Thoracic aorta (tissue), 2 donors: ENCODE data around the gene P2RX7. TPM values are rescaled to one million over a fixed set of nuclear protein-coding genes. Genes with fewer than 3 reads are reported as not detected.

Experiments
- ATAC-seq: fragments of 150-250 bp; one replicate; pipeline ENCODE4 v1.8.0; 2017; ENCODE audit warnings: low read depth; ENCODE audit not compliant: insufficient number of reproducible peaks, low FRiP score
- DNase-seq: peaks from one replicate; pipeline ENCODE4 v3.0.0-alpha.2; 2020; ENCODE audit warnings: low spot score
- H3K27ac ChIP-seq, 2 donors: fragments of 200-600 bp; sonication (generic); 1 replicate in 1 of 2; 2 replicates in 1 of 2; pipeline ENCODE4 v1.5.1; 2016; ENCODE audit warnings: mild to moderate bottlenecking in 2 of 2, moderate library complexity in 2 of 2
- H3K27me3 ChIP-seq: fragments of 200-600 bp; sonication (generic); replicated peaks from 2 replicates; pipeline ENCODE4 v1.6.0; 2016; ENCODE audit warnings: mild to moderate bottlenecking; ENCODE audit not compliant: insufficient read depth
- H3K36me3 ChIP-seq: fragments of 200-600 bp; sonication (generic); one replicate; pipeline ENCODE4 v1.5.1; 2016
- H3K4me1 ChIP-seq, 2 donors: fragments of 200-600 bp; sonication (generic); 1 replicate in 1 of 2; 2 replicates in 1 of 2; pipeline versions ENCODE4 v1.5.1 to v1.6.0; 2016; ENCODE audit warnings: low read depth in 2 of 2, mild to moderate bottlenecking in 1 of 2; ENCODE audit not compliant: control insufficient read depth in 1 of 2
- H3K4me3 ChIP-seq: fragments of 200-600 bp; sonication (generic); 2 replicates; pipeline ENCODE4 v1.5.1; 2016; ENCODE audit warnings: mild to moderate bottlenecking
- H3K9me3 ChIP-seq: fragments of 200-600 bp; sonication (generic); 2 replicates; pipeline ENCODE4 v1.5.1; 2016
- total RNA-seq, 2 donors: library from RNA; depleted of rRNA; stranded (reverse); fragments of >200 nt; gene quantifications; one replicate each; pipeline versions ENCODE4 v1.1.0 to v1.2.3, GENCODE V29; 2016
- TF ChIP-seq, protein P1 (sequence below): fragments of 200-600 bp; sonication (generic); IDR thresholded peaks from one replicate; pipeline ENCODE4 v1.5.1; 2019; ENCODE audit warnings: antibody characterized with exemption

P2RX7 gene
- total RNA-seq, 2 donors from 2014 or later: 3.2 to 4.0 TPM

- TF ChIP-seq, protein P1, sequence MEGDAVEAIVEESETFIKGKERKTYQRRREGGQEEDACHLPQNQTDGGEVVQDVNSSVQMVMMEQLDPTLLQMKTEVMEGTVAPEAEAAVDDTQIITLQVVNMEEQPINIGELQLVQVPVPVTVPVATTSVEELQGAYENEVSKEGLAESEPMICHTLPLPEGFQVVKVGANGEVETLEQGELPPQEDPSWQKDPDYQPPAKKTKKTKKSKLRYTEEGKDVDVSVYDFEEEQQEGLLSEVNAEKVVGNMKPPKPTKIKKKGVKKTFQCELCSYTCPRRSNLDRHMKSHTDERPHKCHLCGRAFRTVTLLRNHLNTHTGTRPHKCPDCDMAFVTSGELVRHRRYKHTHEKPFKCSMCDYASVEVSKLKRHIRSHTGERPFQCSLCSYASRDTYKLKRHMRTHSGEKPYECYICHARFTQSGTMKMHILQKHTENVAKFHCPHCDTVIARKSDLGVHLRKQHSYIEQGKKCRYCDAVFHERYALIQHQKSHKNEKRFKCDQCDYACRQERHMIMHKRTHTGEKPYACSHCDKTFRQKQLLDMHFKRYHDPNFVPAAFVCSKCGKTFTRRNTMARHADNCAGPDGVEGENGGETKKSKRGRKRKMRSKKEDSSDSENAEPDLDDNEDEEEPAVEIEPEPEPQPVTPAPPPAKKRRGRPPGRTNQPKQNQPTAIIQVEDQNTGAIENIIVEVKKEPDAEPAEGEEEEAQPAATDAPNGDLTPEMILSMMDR: no peak
- ATAC-seq (no peak), DNase-seq (no peak)
- peaks cover 25% of the 10 kb centered on the region for H3K36me3 ChIP-seq
- H3K4me1 ChIP-seq: peaks cover 0 to 3% of the 10 kb centered on the region in 2 donors
- H3K27ac ChIP-seq: no peak overlapping the region
- no peak overlapping the region for H3K4me3 ChIP-seq
- H3K27me3 ChIP-seq: no peaks in the 10 kb centered on the region
- H3K9me3 ChIP-seq: no peaks in the 10 kb centered on the region
Observed at GRCh38 chr12:121232977-121233627, 100.4 kb downstream of the P2RX7 start.

GRCh38 chr12:121233628-121234020, 100.9 kb downstream of the P2RX7 start:
- peaks cover 0 to 3% of the 10 kb centered on the region in 2 donors for H3K4me1 ChIP-seq
- no peak overlapping the region for H3K4me3 ChIP-seq
- no peaks in the 10 kb centered on the region for H3K27me3 ChIP-seq
- no peak overlapping the region for H3K27ac ChIP-seq
- DNase-seq: no peak
- H3K9me3 ChIP-seq: no peaks in the 10 kb centered on the region
- no peak for ATAC-seq
- TF ChIP-seq, protein P1: no peak
- peaks cover 24% of the 10 kb centered on the region for H3K36me3 ChIP-seq

GRCh38 chr12:121236776-121237175, 104.1 kb downstream of the P2RX7 start:
- TF ChIP-seq, protein P1: no peak
- no peak for DNase-seq
- Histone ChIP-seq H3K27me3 (no peaks in the 10 kb centered on the region), H3K27ac (no peak overlapping the region), H3K4me3 (no peak overlapping the region), H3K36me3 (peaks cover 15% of the 10 kb centered on the region), H3K4me1 (peaks cover 8 to 18% of the 10 kb centered on the region in 2 donors), H3K9me3 (no peaks in the 10 kb centered on the region)
- no peak for ATAC-seq

DNA sequence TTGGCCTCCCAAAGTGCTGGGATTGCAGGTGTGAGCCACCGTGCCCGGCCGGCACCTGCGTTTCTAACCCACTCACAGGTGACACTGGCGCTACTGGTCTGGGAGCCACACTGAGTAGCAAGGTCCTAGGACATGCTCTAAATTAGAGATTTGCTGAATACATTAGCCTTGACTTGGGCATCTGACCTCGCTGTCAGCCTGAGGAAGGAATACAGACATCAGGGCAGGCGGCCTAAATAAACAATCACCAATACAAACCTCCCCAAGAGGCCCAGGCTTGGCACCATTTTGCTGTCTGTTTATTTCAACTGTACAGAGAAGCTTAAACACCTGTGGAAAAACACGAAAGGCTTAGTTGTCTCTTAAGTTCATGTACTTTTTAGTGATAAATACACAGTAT, 104.7 kb downstream of the P2RX7 start:
- H3K9me3 ChIP-seq: no peaks in the 10 kb centered on the region
- H3K4me3 ChIP-seq: no peak overlapping the region
- H3K36me3 ChIP-seq: peaks cover 10% of the 10 kb centered on the region
- H3K27me3 ChIP-seq: no peaks in the 10 kb centered on the region
- peaks cover 8 to 18% of the 10 kb centered on the region in 2 donors for H3K4me1 ChIP-seq
- no peak overlapping the region for H3K27ac ChIP-seq
- no peak for ATAC-seq
- no peak for DNase-seq
- TF ChIP-seq, protein P1: no peak

Other genes starting within 250 kb of the P2RX7 start
- gene SPPL3, start 228.5 kb upstream of the P2RX7 start, total RNA-seq: 10 to 100 TPM; 23.7 to 24.8 TPM
- gene HNF1A, start 154.3 kb upstream of the P2RX7 start, total RNA-seq: under 1 TPM in 1 of 2 donors, not detected in 1; 0.49 TPM
- 10 to 100 TPM; 12.3 to 12.7 TPM for gene C12orf43, start 116.4 kb upstream of the P2RX7 start, total RNA-seq
- gene OASL, start 93.6 kb upstream of the P2RX7 start, total RNA-seq: 1 to 10 TPM; 1.1 to 3.1 TPM
- gene P2RX4, start 77.3 kb downstream of the P2RX7 start, total RNA-seq: 10 to 100 TPM; 42.3 to 50.4 TPM
- gene CAMKK2, start 163.8 kb downstream of the P2RX7 start, total RNA-seq: 10 to 100 TPM; 41.8 to 49.9 TPM
- 100 to 1,000 TPM; 113 to 174 TPM for gene ANAPC5, start 219.5 kb downstream of the P2RX7 start, total RNA-seq